ENCODE data around the gene UVSSA.

The UVSSA gene

GRCh38 chr4:1312821-1313640 is 34.0 kb upstream of the UVSSA start:
- no peaks in the 10 kb centered on the region for H3K9me2 ChIP-seq (replicated peaks; ENCODE audit: insufficient read depth, low read length)
- H3K27me3 ChIP-seq (replicated peaks; ENCODE audit: insufficient read depth, low read length): no peaks in the 10 kb centered on the region
- no peak overlapping the region for H3K27ac ChIP-seq (ENCODE audit: low read length)
- H3F3A ChIP-seq (ENCODE audit: insufficient read depth, low read length): no peaks in the 10 kb centered on the region
- H3K9ac ChIP-seq (ENCODE audit: low read length): no peak overlapping the region
- DNase-seq: no peak
- H4K20me1 ChIP-seq (ENCODE audit: insufficient read depth, low read length): no peaks in the 10 kb centered on the region
- H3K9me3 ChIP-seq (replicated peaks; ENCODE audit: insufficient read depth, low read length): no peaks in the 10 kb centered on the region
- no peaks in the 10 kb centered on the region for H3K4me1 ChIP-seq (ENCODE audit: low read length)
- TF ChIP-seq EZH2 (optimal IDR thresholded peaks at IDR 0.05; ENCODE audit: low read depth, low read length): no peak
- TF ChIP-seq EZH2phosphoT487 (IDR thresholded peaks at IDR 0.05; ENCODE audit: low read length): no peak
- TF ChIP-seq CTCF (IDR thresholded peaks at IDR 0.05; ENCODE audit: low read length): no peak
- peaks cover 50% of the 10 kb centered on the region for H3K79me2 ChIP-seq (ENCODE audit: low read length)
- H3K4me2 ChIP-seq (ENCODE audit: low read depth, low read length): no peak overlapping the region
- H3K4me3 ChIP-seq (ENCODE audit: low read length): no peak overlapping the region
- no peak overlapping the region for H2AFZ ChIP-seq (ENCODE audit: low read length)
- H3K36me3 ChIP-seq (replicated peaks; ENCODE audit: insufficient read depth, low read length): peaks cover 29% of the 10 kb centered on the region; the same call in 1 of the 2 replicates

GRCh38 chr4:1315306-1315705 is 31.7 kb upstream of the UVSSA start:
- Histone ChIP-seq H3K9me3 (replicated peaks; ENCODE audit: insufficient read depth, low read length) (no peaks in the 10 kb centered on the region), H3F3A (ENCODE audit: insufficient read depth, low read length) (no peaks in the 10 kb centered on the region)
- TF ChIP-seq CTCF (IDR thresholded peaks at IDR 0.05; ENCODE audit: low read length) (no peak), EZH2phosphoT487 (IDR thresholded peaks at IDR 0.05; ENCODE audit: low read length) (no peak), EZH2 (optimal IDR thresholded peaks at IDR 0.05; ENCODE audit: low read depth, low read length) (no peak)

GRCh38 chr4:1315836-1316536 is 31.0 kb upstream of the UVSSA start:
- H3K4me2 ChIP-seq (ENCODE audit: low read depth, low read length): no peak overlapping the region
- TF ChIP-seq EZH2 (optimal IDR thresholded peaks at IDR 0.05; ENCODE audit: low read depth, low read length): no peak
- no peak for TF ChIP-seq EZH2phosphoT487 (IDR thresholded peaks at IDR 0.05; ENCODE audit: low read length)
- no peak for TF ChIP-seq CTCF (IDR thresholded peaks at IDR 0.05; ENCODE audit: low read length)
- H4K20me1 ChIP-seq (ENCODE audit: insufficient read depth, low read length): no peaks in the 10 kb centered on the region
- no peaks in the 10 kb centered on the region for H3K9me3 ChIP-seq (replicated peaks; ENCODE audit: insufficient read depth, low read length)
- H3K36me3 ChIP-seq (replicated peaks; ENCODE audit: insufficient read depth, low read length): peaks cover 29% of the 10 kb centered on the region; the same call in 1 of the 2 replicates
- H3K9ac ChIP-seq (ENCODE audit: low read length): no peak overlapping the region
- H2AFZ ChIP-seq (ENCODE audit: low read length): no peak overlapping the region
- H3K9me2 ChIP-seq (replicated peaks; ENCODE audit: insufficient read depth, low read length): no peaks in the 10 kb centered on the region
- H3K79me2 ChIP-seq (ENCODE audit: low read length): peaks cover 20% of the 10 kb centered on the region
- no peaks in the 10 kb centered on the region for H3K4me1 ChIP-seq (ENCODE audit: low read length)
- H3F3A ChIP-seq (ENCODE audit: insufficient read depth, low read length): no peaks in the 10 kb centered on the region
- no peaks in the 10 kb centered on the region for H3K27me3 ChIP-seq (replicated peaks; ENCODE audit: insufficient read depth, low read length)
- no peak for DNase-seq
- H3K4me3 ChIP-seq (ENCODE audit: low read length): no peak overlapping the region
- no peak overlapping the region for H3K27ac ChIP-seq (ENCODE audit: low read length)

More at GRCh38 chr4:1315306-1315705, 31.7 kb upstream of the UVSSA start:
- Histone ChIP-seq H3K9ac (ENCODE audit: low read length) (no peak overlapping the region), H3K27ac (ENCODE audit: low read length) (no peak overlapping the region), H2AFZ (ENCODE audit: low read length) (no peak overlapping the region), H3K36me3 (replicated peaks; ENCODE audit: insufficient read depth, low read length) (peaks cover 29% of the 10 kb centered on the region; the same call in 1 of the 2 replicates), H4K20me1 (ENCODE audit: insufficient read depth, low read length) (no peaks in the 10 kb centered on the region), H3K9me2 (replicated peaks; ENCODE audit: insufficient read depth, low read length) (no peaks in the 10 kb centered on the region), H3K4me2 (ENCODE audit: low read depth, low read length) (no peak overlapping the region), H3K27me3 (replicated peaks; ENCODE audit: insufficient read depth, low read length) (no peaks in the 10 kb centered on the region), H3K4me3 (ENCODE audit: low read length) (no peak overlapping the region), H3K79me2 (ENCODE audit: low read length) (peaks cover 27% of the 10 kb centered on the region), H3K4me1 (ENCODE audit: low read length) (no peaks in the 10 kb centered on the region)
- DNase-seq: no peak

All from MM.1S (cell line).